HepG2 (cell line): ENCODE results near the gene TAF13. TPM values are rescaled to one million over a fixed set of nuclear protein-coding genes. Genes with fewer than 3 reads are reported as not detected.

ENCODE experiments used
- ASH2L ChIP-seq: fragments of 300-600, 200-600 bp; sonication (generic); IDR thresholded peaks from 2 replicates; pipeline ENCODE4 v1.7.0; 2017; ENCODE audit warnings: low read depth, mild to moderate bottlenecking, moderate library complexity, mixed read lengths, low read length; ENCODE audit not compliant: insufficient read length
- ETV6 ChIP-seq: sonication (generic); formaldehyde crosslinking; conservative IDR thresholded peaks from 2 replicates; pipeline ENCODE4 v1.4.0; 2020; ENCODE audit warnings: missing genetic modification reagents
- GABPB1 ChIP-seq: IDR thresholded peaks from 2 replicates; pipeline ENCODE4 v1.6.1; 2016; ENCODE audit warnings: mild to moderate bottlenecking, missing genetic modification reagents, moderate library complexity, missing compliant biosample characterization
- GTF3A ChIP-seq: sonication (generic); formaldehyde crosslinking; conservative IDR thresholded peaks from 2 replicates; pipeline ENCODE4 v1.4.0; 2020; ENCODE audit warnings: mild to moderate bottlenecking, missing genetic modification reagents
- IRX3 ChIP-seq: sonication (generic); formaldehyde crosslinking; IDR thresholded peaks from 2 replicates; pipeline ENCODE4 v1.8.1; 2023; ENCODE audit warnings: mild to moderate bottlenecking, low read depth, missing genetic modification reagents, borderline replicate concordance
- NR2F6 ChIP-seq, 2 experiments: IDR thresholded peaks; 2 replicates each; pipeline ENCODE4 v1.6.1; 2016; ENCODE audit warnings: antibody characterized with exemption in 1 of 2, mild to moderate bottlenecking in 1 of 2
- PHF21A ChIP-seq: sonication (generic); formaldehyde crosslinking; IDR thresholded peaks from 2 replicates; pipeline ENCODE4 v1.5.0; 2020; ENCODE audit warnings: mild to moderate bottlenecking, missing genetic modification reagents
- PHF8 ChIP-seq: sonication (generic); formaldehyde crosslinking; IDR thresholded peaks from 2 replicates; pipeline ENCODE4 v1.5.0; 2020; ENCODE audit warnings: missing genetic modification reagents
- REST ChIP-seq, 2 experiments: IDR thresholded peaks; 2 replicates each; pipeline ENCODE4 v1.6.1; 2011 to 2012; ENCODE audit warnings: low read length in 2 of 2, borderline replicate concordance in 1 of 2, low read depth in 1 of 2, mild to moderate bottlenecking in 1 of 2, moderate library complexity in 1 of 2
- SP5 ChIP-seq: IDR thresholded peaks from 2 replicates; pipeline ENCODE4 v1.6.1; 2016; ENCODE audit warnings: low read depth, borderline replicate concordance
- ZBTB49 ChIP-seq: sonication (generic); formaldehyde crosslinking; IDR thresholded peaks from 2 replicates; pipeline ENCODE4 v1.4.0; 2020; ENCODE audit warnings: missing genetic modification reagents, borderline replicate concordance
- ZBTB7B ChIP-seq: sonication (generic); formaldehyde crosslinking; IDR thresholded peaks from 2 replicates; pipeline ENCODE4 v1.4.0; 2020; ENCODE audit warnings: missing genetic modification reagents
- ZFP1 ChIP-seq: IDR thresholded peaks from 2 replicates; pipeline ENCODE4 v1.6.1; 2016
- ZFP37 ChIP-seq: sonication (generic); formaldehyde crosslinking; IDR thresholded peaks from 2 replicates; pipeline ENCODE4 v1.4.0; 2020; ENCODE audit warnings: missing genetic modification reagents, borderline replicate concordance
- ZHX2 ChIP-seq, 2 experiments: sonication (generic) in 1 of 2; formaldehyde crosslinking in 1 of 2; IDR thresholded peaks; 2 replicates each; pipeline versions ENCODE4 v1.6.1 to v1.9.0; 2014 to 2022; ENCODE audit warnings: antibody characterized with exemption in 1 of 2, borderline replicate concordance in 1 of 2, inconsistent platforms in 1 of 2, low read depth in 1 of 2, missing genetic modification reagents in 1 of 2
- polyA plus RNA-seq, 8 experiments: library from polyadenylated mRNA; depleted of rRNA in 3 of 8; stranded (reverse) in 7 of 8; unstranded in 1 of 8; fragments of >200 nt; fragmentation: Illumina TruSeq in 4 of 8; extraction: Trizol in 4 of 8; gene quantifications; 2 replicates each; pipeline versions ENCODE4 v1.2.1 to v1.2.3, GENCODE V29; 2011 to 2016; ENCODE audit warnings: low read depth in 4 of 8, missing spikeins in 1 of 8, mixed read lengths in 1 of 8; ENCODE audit not compliant: insufficient read depth in 1 of 8
- total RNA-seq, 5 experiments: library from RNA; depleted of rRNA; stranded (reverse); fragments of >200 nt; fragmentation: Illumina TruSeq; extraction: Trizol; gene quantifications; 2 replicates each; pipeline ENCODE4 v1.2.3, GENCODE V29; 2016; ENCODE audit warnings: low read depth in 1 of 5

The TAF13 gene
- total and polyA plus RNA-seq, 2 of the 13 experiments (the other 11 are each of a cell fraction or from before 2014, with no cell fraction given), result 11.5 to 36.3 TPM

- TF ChIP-seq ZHX2 (IDR thresholded peaks at IDR 0.05; ENCODE audit: low read depth), result peak; percentile 84; the same call in 1 of the 2 replicates
- TF ChIP-seq ZHX2 (CRISPR knock-in tag; IDR thresholded peaks at IDR 0.05; ENCODE audit: borderline replicate concordance), result no peak; the same call in 1 of the 2 replicates
- peak; percentile 87 for TF ChIP-seq ASH2L
- peak; percentile 95 for TF ChIP-seq PHF8 (CRISPR knock-in tag)
- TF ChIP-seq NR2F6 (IDR thresholded peaks at IDR 0.05), result no peak; the same call in 1 of the 2 replicates
- 0 out of 2 replicates have a peak, but pooled peaks have one; percentile 33 for TF ChIP-seq NR2F6 (CRISPR knock-in tag; IDR thresholded peaks at IDR 0.05)
- peak in 1 of 2 experiments; percentile 36; a peak in 1 of 4 replicates for TF ChIP-seq REST (IDR thresholded peaks at IDR 0.05; ENCODE audit: borderline replicate concordance in 1 of 2, low read depth in 1 of 2, low read length in 2 of 2)
- TF ChIP-seq GTF3A (CRISPR knock-in tag), result peak; percentile 29; the same call in 1 of the 2 replicates
- TF ChIP-seq ZFP37 (CRISPR knock-in tag), result no peak
- TF ChIP-seq ZFP1 (CRISPR knock-in tag), result peak; percentile 89
- TF ChIP-seq ZBTB49 (CRISPR knock-in tag), result no peak
- peak; percentile 82 for TF ChIP-seq PHF21A (CRISPR knock-in tag)
- peak; percentile 24; the same call in 1 of the 2 replicates for TF ChIP-seq SP5 (CRISPR knock-in tag)
- TF ChIP-seq ZBTB7B (CRISPR knock-in tag), result peak; percentile 42; the same call in 1 of the 2 replicates
- TF ChIP-seq ETV6 (CRISPR knock-in tag), result peak; percentile 67; the same call in 1 of the 2 replicates
- peak; percentile 99 for TF ChIP-seq GABPB1
- TF ChIP-seq IRX3, result no peak
Observed at GRCh38 chr1:109075531-109076490, at the start of gene TAF13 (continued).
